GM19099 (cell line): ENCODE results near the gene HAPLN2.

Experiments used
- POLR2A ChIP-seq: IDR thresholded peaks from 3 replicates; pipeline ENCODE4 v1.6.1; 2011; ENCODE audit warnings: low read depth; ENCODE audit not compliant: insufficient read length; ENCODE audit errors: extremely low read depth

Gene HAPLN2

DNA sequence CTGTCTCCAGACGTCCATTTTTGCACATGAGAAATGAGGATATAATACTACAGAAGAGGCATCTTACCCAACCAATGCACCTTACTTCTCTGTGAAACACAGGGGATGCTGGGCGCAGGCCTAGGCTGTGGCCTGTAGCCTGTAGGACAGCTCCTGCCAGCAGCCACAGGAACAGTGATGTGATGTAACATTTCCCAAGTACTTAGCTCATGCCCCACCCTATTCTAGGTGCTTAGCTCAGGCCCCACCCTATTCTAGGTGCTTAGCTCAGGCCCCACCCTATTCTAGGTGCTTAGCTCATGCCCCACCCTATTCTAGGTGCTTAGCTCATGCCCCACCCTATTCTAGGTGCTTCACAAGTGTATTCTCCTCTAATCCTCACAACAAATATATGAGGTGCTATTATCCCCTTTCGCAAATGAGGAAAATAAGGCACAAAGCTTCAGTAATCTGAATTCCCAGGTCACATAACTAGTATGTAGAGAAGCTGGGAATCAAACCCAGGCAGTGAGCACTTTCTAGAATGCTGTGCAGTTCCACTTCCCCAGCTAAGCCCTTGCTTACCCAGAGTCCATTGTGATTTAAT, 32.2 kb upstream of the HAPLN2 start:
- TF ChIP-seq POLR2A, result no peak

DNA sequence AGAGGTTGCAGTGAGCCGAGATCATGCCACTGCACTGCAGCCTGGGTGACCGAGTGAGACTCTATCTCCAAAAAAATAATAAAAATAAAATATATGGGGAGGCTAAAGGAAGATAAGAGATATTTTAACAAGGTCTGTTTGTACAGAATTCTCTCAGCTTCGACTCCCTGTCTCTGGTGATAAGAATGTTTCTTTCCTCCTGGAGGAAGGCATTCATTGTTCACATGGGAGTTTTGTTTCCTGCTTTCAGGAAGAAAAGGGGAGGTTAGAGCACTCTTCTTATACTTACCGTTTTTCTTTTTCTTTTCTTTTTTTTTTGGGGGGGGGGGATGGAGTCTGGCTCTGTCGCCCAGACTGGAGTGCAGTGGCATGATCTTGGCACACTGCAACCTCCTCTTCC, 29.7 kb upstream of the HAPLN2 start:
- no peak for TF ChIP-seq POLR2A

DNA sequence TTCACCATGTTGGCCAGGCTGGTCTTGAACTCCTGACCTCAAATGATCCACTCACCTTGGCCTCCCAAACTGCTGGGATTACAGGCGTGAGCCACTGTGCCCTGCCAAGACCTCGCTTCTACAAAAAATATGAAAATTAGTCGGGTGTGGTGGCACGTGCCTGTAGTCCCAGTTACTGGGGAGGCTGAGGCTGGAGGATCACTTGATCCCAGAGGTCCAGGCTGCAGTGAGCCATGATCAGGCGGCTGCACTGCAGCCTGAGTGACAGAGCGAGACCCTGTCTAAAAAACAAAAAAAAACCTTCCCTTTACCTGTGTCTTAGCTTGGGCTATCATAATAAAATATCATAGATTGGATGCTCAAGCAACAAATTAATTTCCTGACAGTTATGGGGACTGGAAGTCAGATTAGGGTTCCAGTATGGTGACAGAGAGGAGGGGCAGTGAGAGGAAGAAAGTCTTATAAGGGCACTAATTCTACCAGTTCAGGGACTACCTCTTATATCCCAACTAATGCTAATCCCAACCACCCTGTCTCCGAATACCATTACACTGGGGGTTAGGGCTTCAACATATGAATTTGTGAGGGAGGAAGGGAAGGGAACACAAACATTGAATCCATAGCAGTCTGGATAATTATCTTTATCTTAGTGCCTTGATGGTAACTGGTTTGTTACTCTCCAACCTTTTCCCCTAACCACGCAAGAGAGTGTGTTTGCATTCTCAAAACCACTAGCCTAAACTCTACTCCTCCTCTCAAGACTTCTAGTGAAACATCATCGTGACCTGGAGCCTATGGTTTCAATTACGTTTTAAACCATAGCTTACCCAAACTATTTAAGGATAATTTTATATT, 28.7 kb upstream of the HAPLN2 start:
- no peak for TF ChIP-seq POLR2A

DNA sequence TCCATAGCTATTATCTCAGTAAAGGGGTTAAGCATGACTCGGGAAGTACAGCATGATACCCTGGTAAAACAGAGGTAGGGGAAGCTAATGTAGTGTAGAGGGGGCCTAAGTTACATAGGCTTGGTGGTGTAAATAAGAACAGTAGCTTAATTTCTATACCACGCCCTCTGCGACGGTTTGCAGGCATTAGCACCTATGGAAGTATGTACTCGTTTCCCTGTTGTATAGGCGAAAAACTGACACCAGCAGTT, 28.1 kb upstream of the HAPLN2 start:
- no peak for TF ChIP-seq POLR2A

DNA sequence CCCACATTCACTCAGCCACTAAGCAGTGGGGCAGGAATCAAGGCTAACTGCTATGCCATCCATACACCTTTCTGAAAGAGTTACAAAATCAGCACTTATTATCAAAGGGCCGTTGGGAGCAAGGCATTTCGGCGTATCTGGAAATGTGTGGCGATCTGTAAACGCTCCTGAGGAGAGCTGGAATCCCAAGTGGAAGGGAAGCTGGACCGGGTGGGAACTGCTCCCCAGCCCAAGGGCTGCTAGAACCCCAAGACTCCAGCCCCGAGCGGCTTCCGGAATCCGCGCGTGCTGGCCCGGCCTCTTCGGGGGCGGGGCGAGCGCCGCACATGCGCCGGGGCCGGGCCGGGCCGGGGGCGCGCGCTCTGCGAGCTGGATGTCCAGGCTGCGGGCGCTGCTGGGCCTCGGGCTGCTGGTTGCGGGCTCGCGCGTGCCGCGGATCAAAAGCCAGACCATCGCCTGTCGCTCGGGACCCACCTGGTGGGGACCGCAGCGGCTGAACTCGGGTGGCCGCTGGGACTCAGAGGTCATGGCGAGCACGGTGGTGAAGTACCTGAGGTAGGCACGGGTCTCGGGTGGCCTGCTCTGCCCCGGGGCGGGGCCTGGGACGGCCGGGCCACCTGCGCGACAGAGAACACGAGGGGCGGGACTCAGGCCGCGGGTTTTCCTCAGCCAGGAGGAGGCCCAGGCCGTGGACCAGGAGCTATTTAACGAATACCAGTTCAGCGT, 27.6 kb upstream of the HAPLN2 start, which contains the start of gene NAXE:
TSS of gene NAXE (plus strand) at position 345 of the 726 bp plus-strand sequence. CDS start at position 374, 29 bp downstream.
- peak; percentile 96 for TF ChIP-seq POLR2A

DNA sequence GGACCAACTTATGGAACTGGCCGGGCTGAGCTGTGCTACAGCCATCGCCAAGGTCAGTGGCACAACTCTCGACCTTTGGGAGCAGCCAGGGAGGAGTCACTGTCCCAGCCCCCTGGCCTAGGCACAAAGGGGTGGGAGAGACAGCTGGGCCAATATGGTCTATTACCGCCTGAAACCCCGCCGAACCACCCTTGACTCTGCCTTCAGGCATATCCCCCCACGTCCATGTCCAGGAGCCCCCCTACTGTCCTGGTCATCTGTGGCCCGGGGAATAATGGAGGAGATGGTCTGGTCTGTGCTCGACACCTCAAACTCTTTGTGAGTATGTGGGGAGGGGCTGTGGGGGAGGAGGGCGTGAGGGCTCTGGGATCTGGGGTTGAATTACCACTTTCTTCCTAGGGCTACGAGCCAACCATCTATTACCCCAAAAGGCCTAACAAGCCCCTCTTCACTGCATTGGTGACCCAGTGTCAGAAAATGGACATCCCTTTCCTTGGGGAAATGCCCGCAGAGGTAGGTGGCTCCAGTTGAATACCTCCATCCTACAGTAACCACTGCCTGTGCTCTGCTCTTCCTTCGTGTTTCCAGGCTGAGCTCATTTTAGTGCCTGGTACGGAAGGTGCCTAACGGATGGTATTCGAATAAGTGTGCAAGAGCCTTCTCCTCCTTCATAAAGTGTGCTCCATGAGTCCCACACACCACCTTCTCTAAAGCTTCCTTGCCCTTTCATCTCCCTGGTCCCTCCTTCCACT, 26.9 kb upstream of the HAPLN2 start:
- no peak for TF ChIP-seq POLR2A

DNA sequence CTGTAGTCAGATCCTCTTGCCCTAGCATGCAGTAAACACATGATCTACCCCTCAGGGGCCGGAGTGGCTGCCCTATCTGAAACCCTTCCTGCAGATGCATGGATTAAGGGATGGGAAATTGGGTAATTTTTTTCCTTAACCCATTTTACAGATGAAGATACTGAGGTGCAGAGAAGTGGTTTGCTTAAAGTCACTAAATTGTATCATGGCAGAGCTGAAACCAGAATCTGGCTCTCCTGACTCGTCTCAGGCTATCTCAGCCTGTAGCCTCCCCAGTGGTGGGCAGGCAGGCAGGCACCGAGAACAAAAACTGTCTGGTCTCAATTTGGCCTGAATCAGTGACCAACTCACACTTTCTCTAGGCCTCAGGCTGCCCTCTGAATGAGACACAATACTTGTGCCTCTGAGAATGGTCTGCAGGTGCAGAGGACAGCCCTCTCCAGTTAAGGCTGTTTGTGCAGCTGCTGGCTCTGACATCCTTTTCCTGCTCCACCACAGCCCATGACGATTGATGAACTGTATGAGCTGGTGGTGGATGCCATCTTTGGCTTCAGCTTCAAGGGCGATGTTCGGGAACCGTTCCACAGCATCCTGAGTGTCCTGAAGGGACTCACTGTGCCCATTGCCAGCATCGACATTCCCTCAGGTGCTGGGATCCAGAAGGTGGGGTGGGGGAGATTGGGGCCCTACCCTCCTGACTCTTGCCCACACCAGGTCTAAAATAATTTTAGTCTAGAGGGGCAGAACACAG, 26.1 kb upstream of the HAPLN2 start:
- TF ChIP-seq POLR2A, result no peak

DNA sequence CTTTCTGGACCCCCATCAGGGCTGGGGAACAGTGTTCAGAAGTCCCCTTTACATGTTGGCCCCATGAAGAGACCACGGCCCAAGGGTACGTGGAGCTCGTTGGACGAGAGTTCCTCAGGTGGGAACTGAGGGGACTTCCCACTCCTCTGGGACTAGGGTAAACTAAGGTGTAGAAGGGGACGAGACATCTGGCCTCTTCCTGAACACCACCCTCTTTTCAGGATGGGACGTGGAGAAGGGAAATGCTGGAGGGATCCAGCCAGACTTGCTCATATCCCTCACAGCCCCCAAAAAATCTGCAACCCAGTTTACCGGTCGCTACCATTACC, 25.6 kb upstream of the HAPLN2 start:
- no peak for TF ChIP-seq POLR2A

DNA sequence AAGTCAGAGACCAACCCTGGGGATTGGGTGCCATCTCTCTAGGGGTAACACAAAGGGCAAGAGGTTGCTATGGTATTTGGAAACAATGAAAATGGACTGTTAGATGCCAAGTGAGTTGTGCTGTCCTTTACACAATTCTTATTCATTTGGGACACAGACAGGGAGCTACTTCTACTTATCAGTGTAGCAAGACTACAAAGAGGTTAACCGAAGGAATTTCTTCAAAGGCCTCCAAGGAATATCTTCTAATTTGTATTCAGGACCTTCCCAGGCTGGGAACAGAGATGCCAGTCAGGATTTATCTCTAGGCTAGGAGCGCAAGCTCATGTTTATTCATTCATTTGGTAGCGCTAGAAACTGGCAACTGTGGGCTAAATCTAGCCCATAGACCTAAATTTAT, 25.0 kb upstream of the HAPLN2 start:
- TF ChIP-seq POLR2A, result no peak

DNA sequence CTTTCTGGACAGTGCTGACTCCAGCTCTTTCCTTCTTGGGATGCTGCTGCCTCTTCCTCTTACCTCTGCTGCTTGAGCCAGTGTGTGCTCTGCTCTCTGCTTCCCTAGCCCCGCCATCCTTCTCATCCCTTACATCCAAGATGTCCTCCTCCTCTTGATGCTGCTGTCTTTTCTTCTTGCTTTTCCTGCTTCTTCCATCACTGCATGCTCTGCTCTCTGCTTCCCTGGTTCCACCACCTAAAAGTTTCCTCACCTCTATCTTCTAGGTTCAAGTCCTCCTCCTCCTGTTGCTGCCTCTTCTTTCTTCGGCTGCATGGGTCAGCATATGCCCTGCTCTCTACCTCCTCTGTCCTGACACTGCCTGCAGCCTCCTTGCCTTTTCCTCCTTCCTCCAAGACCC, 24.2 kb upstream of the HAPLN2 start:
- TF ChIP-seq POLR2A, result no peak

DNA sequence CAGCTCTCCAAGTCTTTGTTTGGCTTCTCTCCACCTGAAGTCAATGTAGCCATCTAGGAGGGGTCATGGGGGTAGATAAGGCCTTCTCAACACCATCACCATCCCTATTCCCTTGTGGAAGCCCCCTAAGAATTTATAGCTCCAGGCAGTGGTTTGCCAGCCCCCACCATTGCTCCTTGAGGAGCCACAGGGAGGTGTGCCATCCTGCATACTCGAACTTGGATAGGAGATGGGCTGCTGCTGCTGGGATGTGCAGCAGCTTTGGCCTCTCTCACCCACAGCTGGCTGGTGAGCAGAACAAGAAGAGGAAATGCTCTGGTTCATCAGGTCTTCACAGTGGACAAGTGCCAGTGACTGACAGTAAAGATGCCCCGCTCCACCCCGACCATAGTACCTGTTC, 22.8 kb upstream of the HAPLN2 start:
- TF ChIP-seq POLR2A, result no peak

DNA sequence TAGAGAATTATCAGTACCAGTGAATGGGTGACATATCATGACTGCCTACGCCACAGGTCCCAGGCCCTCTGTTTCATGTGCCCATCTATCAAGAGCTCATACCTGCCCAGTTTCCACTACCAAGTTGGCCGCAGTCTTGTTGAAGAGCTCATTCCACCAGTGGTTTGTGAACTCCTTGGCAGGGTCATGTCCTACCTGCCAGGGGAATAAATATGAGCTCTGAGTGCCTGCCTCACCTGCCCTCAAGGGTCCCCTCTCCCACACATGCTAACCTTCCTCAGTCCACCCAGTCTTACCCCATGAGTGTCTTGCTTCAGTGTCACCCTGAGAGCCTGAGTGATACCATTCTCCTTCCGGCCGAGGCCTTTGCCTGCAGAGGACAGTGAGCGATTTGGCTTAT, 21.1 kb upstream of the HAPLN2 start:
- TF ChIP-seq POLR2A, result no peak

DNA sequence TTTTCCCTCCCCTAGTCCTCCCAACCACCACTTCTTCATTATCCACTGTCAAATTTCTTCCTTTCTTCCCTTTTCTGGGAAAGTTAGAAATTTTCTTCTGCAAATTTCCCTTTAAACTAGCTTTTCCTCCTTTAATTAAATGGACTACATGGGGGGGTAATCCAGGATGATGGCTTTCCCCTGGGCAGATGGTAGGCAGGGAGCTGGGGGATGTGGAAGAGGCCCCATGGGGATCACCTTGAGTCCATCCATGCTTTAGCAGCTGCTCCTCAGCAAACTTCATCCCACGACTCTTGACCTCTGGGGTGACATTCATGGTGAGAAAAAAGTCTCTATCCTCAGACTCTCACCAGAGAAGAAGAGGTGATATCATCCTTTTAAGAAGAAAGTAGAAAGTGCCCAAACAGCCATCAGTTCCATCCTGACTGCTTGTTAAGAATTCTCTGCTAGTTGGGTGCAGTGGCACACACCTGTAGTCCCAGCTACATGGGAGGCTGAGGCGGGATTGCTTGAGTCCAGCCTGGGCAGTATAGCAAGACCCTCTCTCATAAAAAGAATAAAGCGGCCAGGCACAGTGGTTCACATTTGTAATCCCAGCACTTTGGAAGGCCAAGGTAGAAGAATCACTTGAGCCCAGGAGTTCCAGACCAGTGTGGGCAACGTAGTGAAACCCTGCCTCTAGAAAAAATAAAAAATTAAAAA, 20.3 kb upstream of the HAPLN2 start:
- TF ChIP-seq POLR2A, result no peak

DNA sequence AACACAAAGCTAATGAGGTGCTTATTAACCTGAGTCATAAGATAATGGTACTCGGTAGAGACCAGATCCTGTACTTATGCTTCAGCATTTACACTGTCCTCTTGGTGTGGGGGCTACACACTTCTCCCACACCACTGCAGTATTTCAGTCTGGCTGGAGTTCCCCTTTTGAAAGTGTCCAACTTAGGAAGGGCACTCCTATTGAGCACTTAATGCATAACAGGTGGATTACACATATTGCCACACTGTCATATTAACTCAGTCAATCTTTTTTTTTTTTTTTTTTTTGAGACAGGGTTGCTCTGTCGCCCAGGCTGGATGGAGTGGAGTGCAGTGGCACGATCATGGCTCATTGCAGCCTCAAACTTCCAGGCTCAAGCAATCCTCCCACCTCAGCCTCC, 19.4 kb upstream of the HAPLN2 start:
- TF ChIP-seq POLR2A, result no peak

DNA sequence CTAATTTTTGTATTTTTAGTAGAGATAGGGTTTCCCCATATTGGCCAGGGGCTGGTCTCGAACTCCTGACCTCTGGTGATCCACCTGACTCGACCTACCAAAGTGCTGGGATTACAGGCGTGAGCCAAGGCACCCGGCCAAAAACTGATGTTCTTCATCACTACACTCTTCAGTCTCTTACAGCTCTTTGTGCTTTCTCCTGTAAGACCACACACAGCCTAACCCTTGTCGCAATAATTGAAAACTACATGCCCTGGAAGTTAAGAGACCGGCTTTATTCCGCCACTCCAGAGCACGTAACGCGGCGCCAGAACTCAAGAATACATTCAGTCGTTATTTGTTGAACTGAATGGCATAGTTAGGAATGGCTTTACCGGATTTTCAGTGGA, 18.5 kb upstream of the HAPLN2 start:
- no peak for TF ChIP-seq POLR2A
